ENCODE results near the gene ELL2.
A peak's percentile ranks its signal among the peaks of the same experiment; 100 is the strongest.
"Not testable (repeated sequence)": the region's sequence is repeated elsewhere in the genome, so short reads cannot be mapped to it uniquely, and the experiment has no call there.

The ELL2 gene

GRCh38 chr5:95874246-95874645 is 87.4 kb downstream of the ELL2 start:
- DNase-seq = no peak

GRCh38 chr5:95873351-95873750 is 88.3 kb downstream of the ELL2 start:
- no peak for DNase-seq

- DNase-seq = no peak
These were observed 89.0 kb downstream of the ELL2 start for GRCh38 chr5:95872346-95873268.

GRCh38 chr5:95871146-95871806 is 90.4 kb downstream of the ELL2 start:
- DNase-seq = no peak

- DNase-seq = no peak
These were observed 91.5 kb downstream of the ELL2 start for GRCh38 chr5:95870105-95870672.

GRCh38 chr5:95869173-95869855 is 92.3 kb downstream of the ELL2 start:
- DNase-seq = not testable (repeated sequence)

- no peak for DNase-seq
These were observed 93.5 kb downstream of the ELL2 start for GRCh38 chr5:95868136-95868535.

GRCh38 chr5:95866435-95867040 is 95.1 kb downstream of the ELL2 start:
- no peak for DNase-seq

GRCh38 chr5:95864944-95865504 is 96.6 kb downstream of the ELL2 start:
- DNase-seq = peak; percentile 19

- no peak for DNase-seq
These were observed 97.2 kb downstream of the ELL2 start for GRCh38 chr5:95864456-95864855.

GRCh38 chr5:95863383-95863757 is 98.3 kb downstream of the ELL2 start:
- DNase-seq = no peak

- DNase-seq = peak; percentile 34
These were observed 98.8 kb downstream of the ELL2 start for GRCh38 chr5:95862671-95863382.

GRCh38 chr5:95861864-95862561 is 99.6 kb downstream of the ELL2 start:
- no peak for DNase-seq

GRCh38 chr5:95861221-95861863 is 100.3 kb downstream of the ELL2 start:
- DNase-seq = peak; percentile 57

- no peak for DNase-seq
These were observed 102.0 kb downstream of the ELL2 start for GRCh38 chr5:95859661-95860060.

GRCh38 chr5:95858661-95859595 is 102.7 kb downstream of the ELL2 start:
- DNase-seq = peak; percentile 56

GRCh38 chr5:95858023-95858461 is 103.6 kb downstream of the ELL2 start:
- no peak for DNase-seq

- no peak for DNase-seq
These were observed 104.3 kb downstream of the ELL2 start for GRCh38 chr5:95857185-95857945.

All from NCI-H2029 treated with DMSO at 0.1 percent for 48 hours (cell line).